ENCODE measurements around the gene ARHGAP24. TPM values are rescaled to one million over a fixed set of nuclear protein-coding genes. Genes with fewer than 3 reads are reported as not detected.
"Not testable (repeated sequence)": the region's sequence is repeated elsewhere in the genome, so short reads cannot be mapped to it uniquely, and the experiment has no call there.

Gene ARHGAP24
- total and polyA plus RNA-seq, 5 donors from 2014 or later, result 0.14 to 0.53 (median 0.35) TPM; not detected in 2

- ATAC-seq (ENCODE audit: low read depth in 2 of 2), result no peak
- Histone ChIP-seq H3K27ac (ENCODE audit: insufficient read depth, low read length, poor library complexity, severe bottlenecking) (no peak overlapping the region), H3K4me1 (ENCODE audit: control insufficient read depth, insufficient read depth, low read length, poor library complexity, severe bottlenecking) (no peaks in the 10 kb centered on the region), H3K36me3 (ENCODE audit: control insufficient read depth, insufficient read depth, low read length) (no peaks in the 10 kb centered on the region), H3K4me3 (ENCODE audit: low read depth, low read length) (no peak overlapping the region), H3K27me3 (ENCODE audit: control insufficient read depth, insufficient read depth, low read length) (no peaks in the 10 kb centered on the region), H3K9me3 (ENCODE audit: control insufficient read depth in 2 of 2, low read length in 2 of 2) (no peaks in the 10 kb centered on the region)
- DNase-seq, result no peak
- no peaks in the 10 kb centered on the region for H3K4me1 Mint-ChIP-seq
- H3K9me3 Mint-ChIP-seq, result peaks cover 0 to 7% (median 0%) of the 10 kb centered on the region in 7 donors
- no peak overlapping the region for H3K4me3 Mint-ChIP-seq
- no peaks in the 10 kb centered on the region for H3K36me3 Mint-ChIP-seq
- peak overlapping the region in 1 of 3 donors; percentile 12 for H3K27ac Mint-ChIP-seq
- no peaks in the 10 kb centered on the region for H3K27me3 Mint-ChIP-seq
Measured at GRCh38 chr4:85955620-85956292, 480.8 kb downstream of the ARHGAP24 start.

GRCh38 chr4:85956293-85956945 lies 481.5 kb downstream of the ARHGAP24 start:
- H3K4me3 Mint-ChIP-seq, result no peak overlapping the region
- Histone ChIP-seq H3K36me3 (ENCODE audit: control insufficient read depth, insufficient read depth, low read length) (no peaks in the 10 kb centered on the region), H3K9me3 (ENCODE audit: control insufficient read depth in 2 of 2, low read length in 2 of 2) (no peaks in the 10 kb centered on the region), H3K27me3 (ENCODE audit: control insufficient read depth, insufficient read depth, low read length) (no peaks in the 10 kb centered on the region), H3K4me3 (ENCODE audit: low read depth, low read length) (no peak overlapping the region), H3K27ac (ENCODE audit: insufficient read depth, low read length, poor library complexity, severe bottlenecking) (no peak overlapping the region), H3K4me1 (ENCODE audit: control insufficient read depth, insufficient read depth, low read length, poor library complexity, severe bottlenecking) (no peaks in the 10 kb centered on the region)
- H3K36me3 Mint-ChIP-seq, result no peaks in the 10 kb centered on the region
- ATAC-seq (ENCODE audit: low read depth in 2 of 2), result no peak
- peaks cover 0 to 10% (median 1%) of the 10 kb centered on the region in 7 donors for H3K9me3 Mint-ChIP-seq
- no peaks in the 10 kb centered on the region for H3K4me1 Mint-ChIP-seq
- H3K27me3 Mint-ChIP-seq, result no peaks in the 10 kb centered on the region
- H3K27ac Mint-ChIP-seq, result peak overlapping the region in 1 of 3 donors; percentile 68
- no peak for DNase-seq

GRCh38 chr4:85961887-85962286 lies 486.9 kb downstream of the ARHGAP24 start:
- no peak overlapping the region for H3K4me3 Mint-ChIP-seq
- H3K9me3 Mint-ChIP-seq, result peaks cover 0 to 8% (median 1%) of the 10 kb centered on the region in 7 donors
- no peaks in the 10 kb centered on the region for H3K27me3 Mint-ChIP-seq
- ATAC-seq (ENCODE audit: low read depth in 2 of 2), result no peak
- no peaks in the 10 kb centered on the region for H3K4me1 ChIP-seq (ENCODE audit: control insufficient read depth, insufficient read depth, low read length, poor library complexity, severe bottlenecking)
- H3K4me1 Mint-ChIP-seq, result no peaks in the 10 kb centered on the region
- H3K27ac ChIP-seq (ENCODE audit: insufficient read depth, low read length, poor library complexity, severe bottlenecking), result no peak overlapping the region
- no peaks in the 10 kb centered on the region for H3K27me3 ChIP-seq (ENCODE audit: control insufficient read depth, insufficient read depth, low read length)
- H3K9me3 ChIP-seq (ENCODE audit: control insufficient read depth in 2 of 2, low read length in 2 of 2), result no peaks in the 10 kb centered on the region
- no peaks in the 10 kb centered on the region for H3K36me3 ChIP-seq (ENCODE audit: control insufficient read depth, insufficient read depth, low read length)
- no peaks in the 10 kb centered on the region for H3K36me3 Mint-ChIP-seq
- H3K4me3 ChIP-seq (ENCODE audit: low read depth, low read length), result no peak overlapping the region
- DNase-seq, result no peak
- H3K27ac Mint-ChIP-seq, result no peak overlapping the region

GRCh38 chr4:85963231-85963630 lies 488.3 kb downstream of the ARHGAP24 start:
- ATAC-seq (ENCODE audit: low read depth in 2 of 2), result no peak
- no peaks in the 10 kb centered on the region for H3K27me3 Mint-ChIP-seq

DNA sequence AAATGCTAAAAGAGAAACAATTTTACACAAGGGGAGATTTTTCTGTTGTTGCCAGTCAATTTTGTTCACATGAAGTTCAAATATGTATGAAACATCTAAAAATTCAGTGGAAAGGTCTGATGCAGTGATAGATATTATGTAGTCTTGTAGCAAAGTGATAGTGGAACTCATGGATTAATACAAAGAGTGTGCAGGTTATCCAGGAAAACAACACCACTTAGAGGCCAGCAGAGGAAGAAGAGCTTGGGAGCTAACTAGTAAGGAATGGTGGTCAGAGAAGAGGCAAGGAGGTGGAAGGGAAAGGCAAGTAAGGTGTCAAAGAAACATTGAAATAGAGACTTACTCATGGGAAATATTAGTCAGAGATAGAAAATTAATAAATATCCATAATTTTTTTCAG lies 489.3 kb downstream of the ARHGAP24 start:
- no peak overlapping the region for H3K27ac Mint-ChIP-seq
- peaks cover 0 to 8% (median 0%) of the 10 kb centered on the region in 7 donors for H3K9me3 Mint-ChIP-seq
- DNase-seq (no peak), ATAC-seq (ENCODE audit: low read depth in 2 of 2) (no peak)
- Histone ChIP-seq H3K4me3 (ENCODE audit: low read depth, low read length) (no peak overlapping the region), H3K4me1 (ENCODE audit: control insufficient read depth, insufficient read depth, low read length, poor library complexity, severe bottlenecking) (no peaks in the 10 kb centered on the region), H3K27ac (ENCODE audit: insufficient read depth, low read length, poor library complexity, severe bottlenecking) (no peak overlapping the region), H3K9me3 (ENCODE audit: control insufficient read depth in 2 of 2, low read length in 2 of 2) (no peaks in the 10 kb centered on the region), H3K36me3 (ENCODE audit: control insufficient read depth, insufficient read depth, low read length) (no peaks in the 10 kb centered on the region), H3K27me3 (ENCODE audit: control insufficient read depth, insufficient read depth, low read length) (no peaks in the 10 kb centered on the region)
- H3K4me3 Mint-ChIP-seq, result no peak overlapping the region
- no peaks in the 10 kb centered on the region for H3K4me1 Mint-ChIP-seq
- H3K27me3 Mint-ChIP-seq, result no peaks in the 10 kb centered on the region
- no peaks in the 10 kb centered on the region for H3K36me3 Mint-ChIP-seq

More at GRCh38 chr4:85963231-85963630, 488.3 kb downstream of the ARHGAP24 start:
- Histone ChIP-seq H3K4me1 (ENCODE audit: control insufficient read depth, insufficient read depth, low read length, poor library complexity, severe bottlenecking) (no peaks in the 10 kb centered on the region), H3K36me3 (ENCODE audit: control insufficient read depth, insufficient read depth, low read length) (no peaks in the 10 kb centered on the region), H3K4me3 (ENCODE audit: low read depth, low read length) (no peak overlapping the region), H3K9me3 (ENCODE audit: control insufficient read depth in 2 of 2, low read length in 2 of 2) (no peaks in the 10 kb centered on the region), H3K27ac (ENCODE audit: insufficient read depth, low read length, poor library complexity, severe bottlenecking) (no peak overlapping the region), H3K27me3 (ENCODE audit: control insufficient read depth, insufficient read depth, low read length) (no peaks in the 10 kb centered on the region)
- Mint-ChIP-seq H3K9me3 (peaks cover 0 to 8% (median 1%) of the 10 kb centered on the region in 7 donors), H3K36me3 (no peaks in the 10 kb centered on the region), H3K4me1 (no peaks in the 10 kb centered on the region), H3K27ac (no peak overlapping the region), H3K4me3 (no peak overlapping the region)
- no peak for DNase-seq

- H3K27ac ChIP-seq (ENCODE audit: insufficient read depth, low read length, poor library complexity, severe bottlenecking); H3K27me3 ChIP-seq (ENCODE audit: control insufficient read depth, insufficient read depth, low read length); H3K27me3 Mint-ChIP-seq; ATAC-seq (ENCODE audit: low read depth in 2 of 2); H3K4me1 ChIP-seq (ENCODE audit: control insufficient read depth, insufficient read depth, low read length, poor library complexity, severe bottlenecking); H3K4me3 Mint-ChIP-seq; H3K36me3 Mint-ChIP-seq; H3K9me3 Mint-ChIP-seq; H3K27ac Mint-ChIP-seq; H3K4me1 Mint-ChIP-seq; H3K36me3 ChIP-seq (ENCODE audit: control insufficient read depth, insufficient read depth, low read length); H3K9me3 ChIP-seq (ENCODE audit: control insufficient read depth in 2 of 2, low read length in 2 of 2); H3K4me3 ChIP-seq (ENCODE audit: low read depth, low read length); DNase-seq: not testable (repeated sequence)
Measured at GRCh38 chr4:85965017-85965416, 490.1 kb downstream of the ARHGAP24 start.

DNA sequence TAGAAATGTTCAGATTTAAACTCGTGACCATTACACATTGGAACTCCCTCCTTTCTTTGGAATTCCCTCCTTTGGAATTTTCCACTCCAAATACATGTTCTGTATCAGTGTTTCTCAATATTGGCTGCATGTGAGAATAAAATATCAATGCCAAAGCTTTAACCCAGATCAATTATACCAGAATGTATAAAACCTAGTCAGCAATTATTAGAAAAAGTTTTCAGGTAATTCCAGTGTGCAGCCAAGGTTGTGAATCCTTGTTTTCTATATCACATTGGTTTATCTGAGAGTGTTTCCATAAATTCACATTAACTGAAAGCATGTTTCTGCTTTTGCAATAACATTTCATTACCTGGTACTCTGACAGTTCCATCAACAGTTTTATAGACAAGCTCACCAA lies 490.6 kb downstream of the ARHGAP24 start:
- no peak overlapping the region for H3K4me3 Mint-ChIP-seq
- H3K9me3 ChIP-seq (ENCODE audit: control insufficient read depth in 2 of 2, low read length in 2 of 2), result no peaks in the 10 kb centered on the region
- H3K27me3 ChIP-seq (ENCODE audit: control insufficient read depth, insufficient read depth, low read length), result no peaks in the 10 kb centered on the region
- H3K27me3 Mint-ChIP-seq, result no peaks in the 10 kb centered on the region
- no peak overlapping the region for H3K27ac ChIP-seq (ENCODE audit: insufficient read depth, low read length, poor library complexity, severe bottlenecking)
- no peak overlapping the region for H3K4me3 ChIP-seq (ENCODE audit: low read depth, low read length)
- H3K9me3 Mint-ChIP-seq, result peaks cover 0 to 8% (median 0%) of the 10 kb centered on the region in 7 donors
- H3K4me1 Mint-ChIP-seq, result no peaks in the 10 kb centered on the region
- no peaks in the 10 kb centered on the region for H3K36me3 ChIP-seq (ENCODE audit: control insufficient read depth, insufficient read depth, low read length)
- no peaks in the 10 kb centered on the region for H3K36me3 Mint-ChIP-seq
- ATAC-seq (ENCODE audit: low read depth in 2 of 2) (no peak), DNase-seq (no peak)
- H3K4me1 ChIP-seq (ENCODE audit: control insufficient read depth, insufficient read depth, low read length, poor library complexity, severe bottlenecking), result no peaks in the 10 kb centered on the region
- no peak overlapping the region for H3K27ac Mint-ChIP-seq

- H3K27me3 Mint-ChIP-seq, result no peaks in the 10 kb centered on the region
- H3K9me3 Mint-ChIP-seq, result peaks cover 0 to 4% (median 0%) of the 10 kb centered on the region in 7 donors
- DNase-seq (no peak), ATAC-seq (ENCODE audit: low read depth in 2 of 2) (no peak)
- H3K4me3 ChIP-seq (ENCODE audit: low read depth, low read length), result no peak overlapping the region
- H3K36me3 Mint-ChIP-seq, result no peaks in the 10 kb centered on the region
- H3K27ac ChIP-seq (ENCODE audit: insufficient read depth, low read length, poor library complexity, severe bottlenecking), result no peak overlapping the region
- H3K27ac Mint-ChIP-seq, result no peak overlapping the region
- no peaks in the 10 kb centered on the region for H3K36me3 ChIP-seq (ENCODE audit: control insufficient read depth, insufficient read depth, low read length)
- H3K4me1 Mint-ChIP-seq, result no peaks in the 10 kb centered on the region
- no peak overlapping the region for H3K4me3 Mint-ChIP-seq
- no peaks in the 10 kb centered on the region for H3K9me3 ChIP-seq (ENCODE audit: control insufficient read depth in 2 of 2, low read length in 2 of 2)
- H3K4me1 ChIP-seq (ENCODE audit: control insufficient read depth, insufficient read depth, low read length, poor library complexity, severe bottlenecking), result no peaks in the 10 kb centered on the region
- no peaks in the 10 kb centered on the region for H3K27me3 ChIP-seq (ENCODE audit: control insufficient read depth, insufficient read depth, low read length)
Measured at GRCh38 chr4:85966373-85966772, 491.4 kb downstream of the ARHGAP24 start.

All from CD4-positive, CD25-positive, alpha-beta regulatory T cell (primary cell).